Psoas muscle (tissue), 8 donors: ENCODE data around the gene ZNF783. TPM values are rescaled to one million over a fixed set of nuclear protein-coding genes. Genes with fewer than 3 reads are reported as not detected.
"Not testable (repeated sequence)": the region's sequence is repeated elsewhere in the genome, so short reads cannot be mapped to it uniquely, and the experiment has no call there.

ENCODE experiments used
- ATAC-seq, 4 donors: fragments of 200-7000 bp; cut with Tn5 transposase; one replicate each; pipeline ENCODE4 v1.9.1; 2020; ENCODE audit warnings: moderate library complexity in 3 of 4, mild to moderate bottlenecking in 2 of 4
- DNase-seq, 2 donors: peaks; one replicate each; pipeline ENCODE4 v3.0.0-alpha.2; 2020
- H3K27ac ChIP-seq: fragments of 200-600 bp; one replicate; pipeline ENCODE4 v1.8.0; 2022
- H3K27me3 ChIP-seq, 3 donors: fragments of 200-600 bp in 1 of 3; one replicate each; pipeline versions ENCODE4 v1.6.1 to v1.8.0; 2013 to 2022; ENCODE audit warnings: low read length in 2 of 3, mild to moderate bottlenecking in 2 of 3, moderate library complexity in 1 of 3; ENCODE audit not compliant: insufficient read depth in 3 of 3
- H3K36me3 ChIP-seq, 2 donors: fragments of 200-600 bp in 1 of 2; one replicate each; pipeline versions ENCODE4 v1.6.1 to v1.8.0; 2013 to 2022; ENCODE audit warnings: low read depth in 1 of 2, mild to moderate bottlenecking in 1 of 2, moderate library complexity in 1 of 2; ENCODE audit not compliant: insufficient read depth in 1 of 2
- H3K4me1 ChIP-seq: fragments of 200-600 bp; one replicate; pipeline ENCODE4 v1.8.0; 2022
- H3K4me3 ChIP-seq: fragments of 200-600 bp; one replicate; pipeline ENCODE4 v1.8.0; 2022; ENCODE audit warnings: mild to moderate bottlenecking
- H3K9me3 ChIP-seq: fragments of 200-600 bp; one replicate; pipeline ENCODE4 v1.8.0; 2022
- CTCF ChIP-seq: fragments of 200-600 bp; IDR thresholded peaks from one replicate; pipeline ENCODE4 v1.8.0; 2022; ENCODE audit warnings: antibody characterized with exemption
- WGBS, 3 donors: extraction: QIAGEN DNeasy Blood & Tissue Kit; methylation state at CpG; one replicate each; pipeline versions ENCODE4 v1.1.6 to v1.1.7; 2013; 5-methylcytosine and 5-hydroxymethylcytosine counted together
- intact Hi-C, 2 donors: fragments of 100-400 bp; cut with DNase I; formaldehyde crosslinking; loops; one replicate each; pipeline versions ENCODE4 v1.11.0 to v1.14.2; 2022
- polyA plus RNA-seq, 3 donors: library from polyadenylated mRNA; stranded (reverse); fragments of 200-250 nt; gene quantifications; one replicate each; pipeline ENCODE4 v1.2.3, GENCODE V29; 2013
- total RNA-seq, 4 donors: library from RNA; stranded (reverse); fragmentation: NEBNext Ultra II Directional in 2 of 4; extraction: Animal tissue kit (Norgen Biotek cat#: 25700) in 2 of 4; gene quantifications; one replicate each; pipeline versions ENCODE4 v1.2.1 to v1.2.4, GENCODE V29; 2021 to 2023
- donor health status: healthy with polysubstance abuse.
- donor health status: DM: no; HTN: no; CAD: no; lungs with moderate emphysema.
- donor health status: Bipolar disorder and iron deficiency.
- donor health status: healthy.
- donor health status: DM: yes; HTN: yes; CAD: no.
- donor health status: DM: no; HTN: no; CAD: no.
- donor health status: DM: no; HTN: no; CAD: no.
- donor health status: DM: yes; HTN: yes; CAD: no.

The ZNF783 gene
- total and polyA plus RNA-seq, 7 donors = 4.2 to 11.1 (median 6.3) TPM

- DNase-seq = no peak
- intact Hi-C loops = no loop called here
- no peak for TF ChIP-seq CTCF
- H3K9me3 ChIP-seq = no peaks in the 10 kb centered on the region
- no peaks in the 10 kb centered on the region for H3K27me3 ChIP-seq
- H3K36me3 ChIP-seq = peaks cover 0 to 64% of the 10 kb centered on the region in 2 donors
- no peak for ATAC-seq
- no peak overlapping the region for H3K27ac ChIP-seq
- H3K4me3 ChIP-seq = no peak overlapping the region
- WGBS, 3 donors = 97 to 98% (median 97%) methylated on average over 32 to 37 of the region's 37 CpGs
- no peaks in the 10 kb centered on the region for H3K4me1 ChIP-seq
Measured at GRCh38 chr7:149224352-149224751, 37.6 kb upstream of the ZNF783 start.

- H3K9me3 ChIP-seq = no peaks in the 10 kb centered on the region
- no peak overlapping the region for H3K27ac ChIP-seq
- no peaks in the 10 kb centered on the region for H3K4me1 ChIP-seq
- peak in 1 of 2 donors; percentile 31 for DNase-seq
- ATAC-seq = no peak
- no peaks in the 10 kb centered on the region for H3K27me3 ChIP-seq
- peaks cover 0 to 57% of the 10 kb centered on the region in 2 donors for H3K36me3 ChIP-seq
- intact Hi-C loops = no loop called here
- WGBS, 3 donors = 93 to 96% (median 94%) methylated on average over 19 of the region's 19 CpGs
- no peak for TF ChIP-seq CTCF
- no peak overlapping the region for H3K4me3 ChIP-seq
Measured at GRCh38 chr7:149225106-149225505, 36.9 kb upstream of the ZNF783 start.

- Histone ChIP-seq H3K4me3 (no peak overlapping the region), H3K27ac (no peak overlapping the region), H3K27me3 (no peaks in the 10 kb centered on the region), H3K4me1 (no peaks in the 10 kb centered on the region), H3K9me3 (no peaks in the 10 kb centered on the region), H3K36me3 (peaks cover 0 to 51% of the 10 kb centered on the region in 2 donors)
- WGBS, 3 donors = 91 to 95% (median 91%) methylated on average over 22 of the region's 22 CpGs
- ATAC-seq (no peak), DNase-seq (peak in 1 of 2 donors; percentile 56)
- no peak for TF ChIP-seq CTCF
- intact Hi-C loops = no loop called here
Measured at GRCh38 chr7:149225656-149226055, 36.3 kb upstream of the ZNF783 start.

- H3K9me3 ChIP-seq, intact Hi-C loops, H3K27me3 ChIP-seq, H3K4me3 ChIP-seq, H3K4me1 ChIP-seq, H3K27ac ChIP-seq, ATAC-seq: not testable (repeated sequence)
- WGBS, 3 donors = 87 to 94% (median 92%) methylated on average over 17 of the region's 17 CpGs
- peak in 1 of 2 donors; percentile 30 for DNase-seq
- H3K36me3 ChIP-seq = peaks cover 0 to 44% of the 10 kb centered on the region in 2 donors
Measured at GRCh38 chr7:149226366-149226765, 35.6 kb upstream of the ZNF783 start.

GRCh38 chr7:149226840-149227494, 35.0 kb upstream of the ZNF783 start:
- TF ChIP-seq CTCF = no peak
- no peaks in the 10 kb centered on the region for H3K27me3 ChIP-seq
- WGBS, 3 donors = 72 to 91% (median 82%) methylated on average over 6 of the region's 6 CpGs
- peaks cover 0 to 40% of the 10 kb centered on the region in 2 donors for H3K36me3 ChIP-seq
- no peak overlapping the region for H3K4me3 ChIP-seq
- H3K27ac ChIP-seq = no peak overlapping the region
- H3K4me1 ChIP-seq = no peaks in the 10 kb centered on the region
- intact Hi-C loops = no loop called here
- ATAC-seq = no peak
- peak in 1 of 2 donors; percentile 15 for DNase-seq
- H3K9me3 ChIP-seq = no peaks in the 10 kb centered on the region
